ENCODE results near the gene SAMD4A.

DNA sequence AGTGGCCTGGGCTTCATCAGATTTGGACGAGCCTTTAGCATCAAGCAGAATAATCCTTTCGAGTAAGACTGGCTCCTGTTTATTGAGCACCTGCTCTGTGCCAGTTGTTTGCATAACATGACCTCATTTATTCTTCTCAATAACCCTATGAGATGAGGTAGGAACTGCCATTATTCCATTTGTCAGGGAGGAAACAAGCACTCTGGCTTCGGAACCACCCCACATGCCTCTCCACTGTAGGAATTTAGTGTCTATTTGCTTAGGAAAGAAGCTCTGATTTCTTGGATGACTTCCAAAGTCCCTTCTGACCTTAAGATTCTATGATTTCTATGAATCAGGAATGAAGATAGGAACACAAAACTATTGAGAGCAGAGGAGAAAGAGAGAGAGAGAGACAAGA is 11.0 kb downstream of the SAMD4A start:
- TF ChIP-seq PBX3 (IDR thresholded peaks at IDR 0.05) (no peak), ESRRA (IDR thresholded peaks at IDR 0.05; ENCODE audit: borderline replicate concordance, low read length) (no peak), KDM1A (IDR thresholded peaks at IDR 0.05; ENCODE audit: low read depth) (no peak)

All from A549 (cell line).